ENCODE results near the gene FIBP.

Gene FIBP

DNA sequence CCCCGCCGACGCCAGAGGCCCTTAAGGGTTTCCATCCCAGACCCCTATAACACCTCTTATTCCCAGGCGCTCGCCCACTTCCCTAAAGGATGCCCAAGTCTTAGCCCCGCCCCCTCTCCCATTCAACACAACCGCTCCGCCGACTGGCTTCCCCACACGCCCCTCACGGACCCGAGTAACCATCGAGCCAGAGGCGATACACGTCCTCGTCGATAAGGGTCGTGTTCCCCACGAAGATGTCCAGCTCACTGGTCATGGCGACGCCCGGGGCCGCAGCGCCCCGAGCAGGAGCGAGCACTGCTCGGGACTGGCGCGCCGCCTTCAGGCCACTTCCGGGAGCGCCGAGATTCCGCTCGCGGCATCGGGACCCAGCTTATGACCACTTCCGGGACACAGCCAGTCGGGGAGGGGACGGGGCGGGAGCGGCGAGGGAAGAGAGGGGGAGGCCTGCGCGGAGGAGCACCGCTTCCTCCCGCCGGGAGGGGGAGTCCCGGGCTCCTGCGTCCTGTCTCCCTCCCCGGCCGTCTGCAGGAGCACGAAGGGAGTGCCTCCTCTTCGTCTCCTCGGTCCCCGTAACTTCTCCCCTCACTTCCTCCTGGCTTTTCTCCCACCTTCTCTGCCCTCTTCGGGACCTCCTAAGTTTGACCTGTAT is at the start of gene FIBP:
TSS of gene FIBP (minus strand) at position 309 of the 652 bp plus-strand sequence. CDS start at position 256, 53 bp downstream.
- Histone ChIP-seq H3K27me3 (ENCODE audit: insufficient read depth, low read length) (no peaks in the 10 kb centered on the region), H3K4me3 (ENCODE audit: low read length) (peak within 1 kb of the TSS; percentile 79), H3K36me3 (ENCODE audit: insufficient read depth, low read length) (peaks cover 30% of the 10 kb centered on the region), H2AFZ (ENCODE audit: low read depth, low read length) (no peak within 1 kb of the TSS), H3K9me3 (ENCODE audit: low read length) (no peaks in the 10 kb centered on the region), H3K4me1 (ENCODE audit: insufficient read depth, low read length) (peaks cover 39% of the 10 kb centered on the region)

DNA sequence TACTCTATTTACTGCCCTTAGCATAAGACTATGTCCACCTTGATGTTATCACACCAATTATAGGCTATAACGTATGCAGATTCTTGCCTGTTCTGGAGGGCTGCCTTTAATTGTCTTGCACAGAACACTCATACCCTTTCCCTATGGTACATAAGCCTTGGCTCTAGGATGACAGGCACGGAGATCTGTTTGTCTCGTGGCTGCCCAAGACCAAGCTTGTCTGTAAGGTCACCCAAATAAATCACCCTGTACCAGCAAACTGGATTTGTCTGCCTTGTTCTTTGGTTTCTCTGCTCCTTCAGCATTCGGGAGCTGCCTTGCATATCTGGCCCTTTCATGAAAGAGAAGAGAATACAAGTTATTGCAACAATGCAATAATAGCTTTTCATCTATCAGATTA is 49.5 kb upstream of the FIBP start:
- Histone ChIP-seq H3K4me1 (ENCODE audit: insufficient read depth, low read length) (peaks cover 4% of the 10 kb centered on the region), H3K9me3 (ENCODE audit: low read length) (no peaks in the 10 kb centered on the region), H3K4me3 (ENCODE audit: low read length) (no peak overlapping the region), H2AFZ (ENCODE audit: low read depth, low read length) (no peak overlapping the region), H3K36me3 (ENCODE audit: insufficient read depth, low read length) (no peaks in the 10 kb centered on the region), H3K27me3 (ENCODE audit: insufficient read depth, low read length) (no peaks in the 10 kb centered on the region)

DNA sequence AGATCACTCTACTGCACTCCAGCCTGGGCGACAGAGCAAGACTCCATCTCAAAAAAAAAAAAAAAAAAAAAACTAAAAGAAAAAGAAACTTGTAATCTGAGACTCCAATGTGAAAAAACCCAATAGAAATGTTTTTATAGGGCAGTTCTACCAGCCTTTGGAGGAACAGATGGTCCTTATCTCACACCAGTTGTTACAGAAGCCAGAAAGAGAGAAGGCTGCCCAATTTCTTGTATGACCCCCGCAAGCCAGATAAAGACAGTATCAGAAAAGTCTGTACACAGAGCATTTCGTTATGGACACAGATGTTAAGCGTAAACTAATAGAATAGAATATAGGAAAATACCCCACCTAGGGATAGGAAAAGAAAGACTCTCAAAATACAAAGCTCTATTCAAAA is 45.7 kb upstream of the FIBP start:
- peaks cover 4% of the 10 kb centered on the region for H3K4me1 ChIP-seq (ENCODE audit: insufficient read depth, low read length)
- H3K4me3 ChIP-seq (ENCODE audit: low read length): no peak overlapping the region
- no peaks in the 10 kb centered on the region for H3K9me3 ChIP-seq (ENCODE audit: low read length)
- no peak overlapping the region for H2AFZ ChIP-seq (ENCODE audit: low read depth, low read length)
- H3K27me3 ChIP-seq (ENCODE audit: insufficient read depth, low read length): no peaks in the 10 kb centered on the region
- no peaks in the 10 kb centered on the region for H3K36me3 ChIP-seq (ENCODE audit: insufficient read depth, low read length)

DNA sequence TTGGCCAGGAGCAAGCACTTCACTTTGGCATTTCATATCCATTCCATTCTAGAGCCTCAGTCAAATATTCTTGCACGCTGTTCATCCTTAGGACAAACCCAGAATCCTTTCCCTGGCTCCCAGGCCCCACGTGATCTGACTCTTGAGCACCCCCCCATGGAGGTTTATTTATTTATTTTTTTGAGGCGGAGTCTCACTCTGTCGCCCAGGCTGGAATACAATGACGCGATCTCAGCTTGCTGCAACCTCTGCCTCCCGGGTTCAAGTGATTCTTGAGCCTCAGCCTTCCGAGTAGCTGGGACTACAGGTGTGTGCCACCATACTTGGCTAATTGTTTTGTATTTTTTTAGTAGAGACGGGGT is 44.3 kb upstream of the FIBP start:
- Histone ChIP-seq H3K9me3 (ENCODE audit: low read length) (no peaks in the 10 kb centered on the region), H3K4me3 (ENCODE audit: low read length) (no peak overlapping the region), H3K4me1 (ENCODE audit: insufficient read depth, low read length) (peaks cover 2% of the 10 kb centered on the region), H3K27me3 (ENCODE audit: insufficient read depth, low read length) (no peaks in the 10 kb centered on the region), H2AFZ (ENCODE audit: low read depth, low read length) (peak overlapping the region; percentile 43), H3K36me3 (ENCODE audit: insufficient read depth, low read length) (no peaks in the 10 kb centered on the region)

DNA sequence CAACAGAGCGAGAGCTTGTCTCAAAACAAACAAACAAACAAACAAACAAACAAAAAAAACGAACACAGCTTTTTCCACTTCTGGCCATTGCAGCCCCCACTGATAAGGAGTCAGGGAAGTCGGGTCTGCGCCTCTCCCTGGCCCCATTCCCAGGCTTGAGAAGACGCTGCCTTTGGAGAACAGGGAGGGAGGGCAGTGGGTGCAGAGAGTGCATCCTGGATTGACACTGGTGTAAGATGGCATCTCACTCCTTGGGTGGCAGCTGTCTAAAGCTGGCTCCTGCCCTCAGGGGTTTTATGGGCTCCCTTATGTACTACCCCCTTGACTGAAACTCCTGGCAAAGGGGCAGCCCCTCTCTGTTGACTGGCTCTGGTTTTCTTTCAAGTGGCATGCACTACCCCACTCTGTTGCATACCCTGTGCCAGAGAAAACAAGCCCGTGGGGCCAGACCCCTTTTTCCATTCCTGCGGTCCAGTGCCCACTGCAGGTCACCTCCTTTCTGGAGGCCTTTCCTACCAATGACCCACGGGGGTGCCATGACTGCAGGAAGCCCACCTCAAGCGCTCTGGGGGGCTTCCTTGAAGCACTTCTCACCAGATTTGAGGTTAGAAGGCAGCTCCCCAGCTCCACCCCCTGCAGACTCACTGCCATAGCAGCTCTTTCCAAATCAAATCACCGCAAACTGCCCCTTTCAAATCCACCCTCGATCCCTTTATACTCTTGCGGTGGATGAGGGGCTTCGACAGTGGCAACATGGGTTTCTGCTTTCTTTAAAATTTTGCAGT is 43.7 kb upstream of the FIBP start:
- no peaks in the 10 kb centered on the region for H3K27me3 ChIP-seq (ENCODE audit: insufficient read depth, low read length)
- H3K9me3 ChIP-seq (ENCODE audit: low read length): no peaks in the 10 kb centered on the region
- no peak overlapping the region for H3K4me3 ChIP-seq (ENCODE audit: low read length)
- H3K36me3 ChIP-seq (ENCODE audit: insufficient read depth, low read length): no peaks in the 10 kb centered on the region
- no peaks in the 10 kb centered on the region for H3K4me1 ChIP-seq (ENCODE audit: insufficient read depth, low read length)
- peak overlapping the region; percentile 43 for H2AFZ ChIP-seq (ENCODE audit: low read depth, low read length)

DNA sequence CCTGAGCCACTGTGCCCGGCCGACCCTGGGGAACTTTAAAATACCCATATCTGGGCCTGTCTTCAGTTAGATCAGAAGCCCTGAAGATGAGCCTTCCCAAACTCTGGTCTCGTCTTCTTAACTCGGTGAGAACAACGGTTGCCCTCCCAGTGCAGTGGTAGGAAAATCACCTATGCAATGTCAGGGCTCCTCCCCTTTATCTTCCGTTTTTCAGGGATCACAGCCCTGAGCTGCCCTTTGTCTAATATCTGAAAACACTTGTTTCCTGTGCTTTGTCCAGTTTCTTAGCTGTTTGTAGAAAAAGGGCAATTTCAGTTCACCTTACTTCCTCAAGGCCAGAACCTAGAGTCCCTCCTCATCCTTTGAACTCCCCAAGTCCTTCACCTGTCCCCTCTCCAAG is 40.4 kb upstream of the FIBP start:
- no peak overlapping the region for H2AFZ ChIP-seq (ENCODE audit: low read depth, low read length)
- H3K4me3 ChIP-seq (ENCODE audit: low read length): no peak overlapping the region
- no peaks in the 10 kb centered on the region for H3K27me3 ChIP-seq (ENCODE audit: insufficient read depth, low read length)
- H3K36me3 ChIP-seq (ENCODE audit: insufficient read depth, low read length): no peaks in the 10 kb centered on the region
- no peaks in the 10 kb centered on the region for H3K4me1 ChIP-seq (ENCODE audit: insufficient read depth, low read length)
- no peaks in the 10 kb centered on the region for H3K9me3 ChIP-seq (ENCODE audit: low read length)

DNA sequence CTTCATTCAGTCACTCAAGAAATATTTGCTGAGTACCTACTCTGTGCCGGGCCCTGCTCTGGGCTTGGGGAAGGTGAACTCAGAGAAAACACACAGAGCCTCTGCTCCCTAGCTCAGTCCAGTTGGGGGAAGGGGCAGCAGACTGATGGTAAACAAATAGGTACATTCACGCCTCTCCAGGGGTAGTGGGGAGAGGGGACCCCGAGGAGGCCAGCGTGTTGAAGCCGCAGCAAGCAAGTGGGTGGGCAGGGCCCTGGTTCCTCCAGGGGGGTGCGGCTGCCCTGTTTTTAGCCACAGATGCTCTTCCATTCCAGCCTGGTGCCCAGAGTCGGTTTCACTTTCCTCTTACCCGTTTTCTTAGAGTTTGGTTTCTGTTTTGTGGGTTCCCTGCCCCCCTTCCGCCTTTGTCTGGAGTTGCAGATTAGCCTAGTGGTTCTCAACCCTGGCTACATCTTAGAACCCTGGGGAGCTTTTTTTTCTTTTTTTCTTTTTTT is 39.7 kb upstream of the FIBP start:
- no peak overlapping the region for H3K4me3 ChIP-seq (ENCODE audit: low read length)
- H3K36me3 ChIP-seq (ENCODE audit: insufficient read depth, low read length): peaks cover under 1% of the 10 kb centered on the region
- no peaks in the 10 kb centered on the region for H3K27me3 ChIP-seq (ENCODE audit: insufficient read depth, low read length)
- no peaks in the 10 kb centered on the region for H3K4me1 ChIP-seq (ENCODE audit: insufficient read depth, low read length)
- no peak overlapping the region for H2AFZ ChIP-seq (ENCODE audit: low read depth, low read length)
- H3K9me3 ChIP-seq (ENCODE audit: low read length): no peaks in the 10 kb centered on the region

DNA sequence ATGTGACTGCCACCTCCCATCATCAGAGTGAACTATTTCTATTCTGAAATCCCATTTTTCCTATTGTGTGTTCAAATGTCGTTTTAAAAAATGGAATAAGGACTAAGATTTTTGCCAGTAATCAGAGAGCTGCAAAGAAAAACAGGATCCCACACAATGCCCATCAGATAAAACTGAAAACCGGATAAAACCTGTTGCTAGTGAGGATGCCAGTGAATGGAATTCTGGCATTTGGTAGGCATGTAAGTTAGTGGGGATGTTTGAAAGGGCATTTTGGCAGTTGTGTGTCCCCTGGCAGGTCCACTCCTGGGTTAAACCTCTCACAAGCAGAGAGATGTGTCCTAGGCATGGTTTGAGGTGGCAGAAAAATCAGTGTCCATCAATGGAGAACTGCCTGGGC is 37.1 kb upstream of the FIBP start:
- H3K9me3 ChIP-seq (ENCODE audit: low read length): no peaks in the 10 kb centered on the region
- no peak overlapping the region for H2AFZ ChIP-seq (ENCODE audit: low read depth, low read length)
- no peak overlapping the region for H3K4me3 ChIP-seq (ENCODE audit: low read length)
- peaks cover 13% of the 10 kb centered on the region for H3K36me3 ChIP-seq (ENCODE audit: insufficient read depth, low read length)
- no peaks in the 10 kb centered on the region for H3K27me3 ChIP-seq (ENCODE audit: insufficient read depth, low read length)
- H3K4me1 ChIP-seq (ENCODE audit: insufficient read depth, low read length): peaks cover 5% of the 10 kb centered on the region

DNA sequence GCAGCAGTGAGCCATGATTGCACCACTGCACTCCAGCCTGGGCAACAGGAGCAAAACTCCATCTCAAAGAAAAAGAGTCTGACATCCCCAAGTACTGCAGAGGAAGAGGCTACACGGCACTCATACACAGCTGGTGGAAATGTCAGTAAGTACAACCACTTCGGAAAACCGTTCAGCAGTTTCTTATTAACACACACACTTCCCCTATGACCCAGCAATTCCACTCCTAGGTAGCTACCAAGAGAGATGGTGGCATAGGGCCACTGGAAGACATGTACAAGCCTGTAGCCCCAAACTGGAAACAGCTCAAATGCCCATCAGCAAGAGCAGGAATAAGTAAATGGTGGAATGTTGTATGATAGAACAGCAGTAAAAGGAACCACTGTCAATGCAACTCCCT is 34.3 kb upstream of the FIBP start:
- Histone ChIP-seq H2AFZ (ENCODE audit: low read depth, low read length) (no peak overlapping the region), H3K4me3 (ENCODE audit: low read length) (no peak overlapping the region), H3K9me3 (ENCODE audit: low read length) (no peaks in the 10 kb centered on the region), H3K36me3 (ENCODE audit: insufficient read depth, low read length) (peaks cover 15% of the 10 kb centered on the region), H3K4me1 (ENCODE audit: insufficient read depth, low read length) (peaks cover 20% of the 10 kb centered on the region), H3K27me3 (ENCODE audit: insufficient read depth, low read length) (no peaks in the 10 kb centered on the region)

DNA sequence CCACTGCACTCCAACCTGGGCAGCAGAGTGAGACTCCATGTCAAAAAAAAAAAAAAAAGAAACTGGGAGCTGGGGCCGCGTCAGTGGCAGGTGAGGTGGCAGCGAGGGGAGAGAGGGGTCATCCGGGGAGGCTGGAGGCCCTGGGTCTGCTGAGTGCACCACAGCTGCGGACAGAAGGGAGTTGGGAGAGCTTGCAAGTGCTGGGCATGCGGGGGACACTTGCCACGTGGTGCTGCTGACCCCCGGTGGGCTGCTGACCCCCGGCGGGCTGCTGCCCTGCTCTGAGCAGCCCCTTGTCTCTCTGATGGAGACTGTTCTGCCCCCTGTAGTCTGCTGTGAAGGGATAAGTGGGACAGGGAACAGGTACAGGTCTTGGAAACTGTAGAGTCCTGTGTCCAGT is 33.6 kb upstream of the FIBP start:
- peaks cover 17% of the 10 kb centered on the region for H3K36me3 ChIP-seq (ENCODE audit: insufficient read depth, low read length)

DNA sequence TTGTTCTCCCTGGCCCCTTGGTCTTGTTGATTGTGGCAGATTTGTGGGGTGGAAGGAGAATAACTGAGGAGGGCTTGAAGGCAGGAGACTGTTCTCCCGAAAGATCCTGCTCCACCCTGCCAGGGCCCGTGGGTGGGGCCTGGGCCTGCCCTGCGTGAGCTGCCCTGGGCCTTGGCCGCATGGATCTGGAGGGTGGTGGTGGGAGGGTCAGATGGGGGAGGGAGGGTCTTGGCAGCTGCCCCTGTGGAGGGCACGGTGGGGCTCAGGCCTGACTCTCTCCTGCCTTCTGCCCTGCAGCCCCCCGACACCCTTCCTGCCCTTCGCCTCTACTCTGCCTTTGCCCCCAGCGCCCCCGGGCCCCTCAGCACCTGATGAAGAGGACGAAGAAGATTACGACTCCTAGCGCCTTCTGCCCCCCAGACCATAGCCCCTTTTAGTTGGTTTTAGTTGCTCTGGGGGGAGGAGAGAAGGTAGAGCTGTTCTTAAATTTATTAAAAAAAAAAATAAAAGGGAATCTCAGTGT is 32.8 kb upstream of the FIBP start:
- Histone ChIP-seq H3K9me3 (ENCODE audit: low read length) (no peaks in the 10 kb centered on the region), H3K4me3 (ENCODE audit: low read length) (no peak overlapping the region), H2AFZ (ENCODE audit: low read depth, low read length) (no peak overlapping the region), H3K36me3 (ENCODE audit: insufficient read depth, low read length) (peaks cover 17% of the 10 kb centered on the region), H3K4me1 (ENCODE audit: insufficient read depth, low read length) (peaks cover 23% of the 10 kb centered on the region), H3K27me3 (ENCODE audit: insufficient read depth, low read length) (no peaks in the 10 kb centered on the region)

More for the DNA sequence above, 33.6 kb upstream of the FIBP start:
- H3K9me3 ChIP-seq (ENCODE audit: low read length): no peaks in the 10 kb centered on the region
- no peaks in the 10 kb centered on the region for H3K27me3 ChIP-seq (ENCODE audit: insufficient read depth, low read length)
- H3K4me3 ChIP-seq (ENCODE audit: low read length): no peak overlapping the region
- peaks cover 23% of the 10 kb centered on the region for H3K4me1 ChIP-seq (ENCODE audit: insufficient read depth, low read length)
- no peak overlapping the region for H2AFZ ChIP-seq (ENCODE audit: low read depth, low read length)

DNA sequence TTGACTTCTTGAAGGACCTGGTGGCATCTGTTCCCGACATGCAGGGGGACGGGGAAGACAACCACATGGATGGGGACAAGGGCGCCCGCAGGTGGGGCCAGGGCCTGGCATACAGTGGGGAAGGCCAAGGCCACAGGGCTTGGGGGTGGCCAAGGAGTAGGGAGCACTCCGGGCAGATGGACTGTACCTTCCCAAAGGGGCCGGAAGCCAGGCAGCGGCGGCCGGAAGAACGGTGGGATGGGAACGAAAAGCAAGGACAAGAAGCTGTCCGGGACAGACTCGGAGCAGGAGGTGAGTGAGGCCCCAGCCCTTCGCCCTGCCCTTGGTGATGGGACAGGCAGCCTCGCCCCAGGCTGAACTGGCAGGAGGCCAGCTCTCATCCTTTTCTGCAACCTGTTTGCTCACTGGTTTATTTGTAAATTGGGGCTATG is 32.1 kb upstream of the FIBP start:
- Histone ChIP-seq H3K9me3 (ENCODE audit: low read length) (no peaks in the 10 kb centered on the region), H3K36me3 (ENCODE audit: insufficient read depth, low read length) (peaks cover 17% of the 10 kb centered on the region), H3K4me1 (ENCODE audit: insufficient read depth, low read length) (peaks cover 23% of the 10 kb centered on the region), H3K4me3 (ENCODE audit: low read length) (peak overlapping the region; percentile 83), H2AFZ (ENCODE audit: low read depth, low read length) (no peak overlapping the region), H3K27me3 (ENCODE audit: insufficient read depth, low read length) (no peaks in the 10 kb centered on the region)

DNA sequence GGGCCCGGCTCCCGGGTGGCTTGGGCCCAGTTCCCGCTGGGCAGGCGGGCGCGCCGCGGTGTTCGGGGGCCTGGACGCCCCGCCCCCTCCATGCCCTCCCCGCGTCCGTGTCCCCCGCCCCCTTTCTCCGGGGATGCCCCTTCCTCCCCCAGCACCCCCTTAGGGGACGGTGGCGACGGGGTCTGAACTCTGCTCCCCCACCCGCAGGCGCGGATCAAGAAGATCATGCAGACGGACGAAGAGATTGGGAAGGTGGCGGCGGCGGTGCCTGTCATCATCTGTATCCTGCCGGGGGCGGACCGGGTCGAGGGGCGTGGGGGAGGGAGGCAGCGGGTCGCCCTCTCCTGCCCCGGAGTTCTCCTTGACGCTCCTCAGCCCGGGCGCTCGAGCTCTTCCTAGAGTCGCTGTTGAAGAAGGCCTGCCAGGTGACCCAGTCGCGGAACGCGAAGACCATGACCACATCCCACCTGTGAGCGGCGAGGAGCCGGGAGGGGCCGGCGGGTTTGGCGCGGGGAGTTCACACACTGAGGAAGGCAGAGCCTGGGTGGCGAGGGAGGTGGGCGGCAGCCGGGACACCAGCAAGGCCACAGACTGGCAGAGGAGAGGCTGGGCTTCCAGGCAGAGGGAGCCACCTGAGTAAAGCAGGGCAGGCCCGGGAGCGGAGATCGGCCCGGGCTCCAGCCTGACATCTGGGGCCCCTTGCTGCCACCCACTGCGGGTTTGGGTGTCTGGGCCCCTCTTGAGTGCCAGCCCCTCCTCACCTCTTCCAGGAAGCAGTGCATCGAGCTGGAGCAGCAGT is 31.5 kb upstream of the FIBP start:
- H3K4me1 ChIP-seq (ENCODE audit: insufficient read depth, low read length): peaks cover 23% of the 10 kb centered on the region
- H3K36me3 ChIP-seq (ENCODE audit: insufficient read depth, low read length): peaks cover 17% of the 10 kb centered on the region
- H3K4me3 ChIP-seq (ENCODE audit: low read length): peak overlapping the region; percentile 83
- peak overlapping the region; percentile 83 for H2AFZ ChIP-seq (ENCODE audit: low read depth, low read length)
- no peaks in the 10 kb centered on the region for H3K9me3 ChIP-seq (ENCODE audit: low read length)
- H3K27me3 ChIP-seq (ENCODE audit: insufficient read depth, low read length): no peaks in the 10 kb centered on the region
